Measurements from ENCODE around the gene NKIRAS2. TPM values are rescaled to one million over a fixed set of nuclear protein-coding genes. Genes with fewer than 3 reads are reported as not detected.

NKIRAS2 gene
- total RNA-seq, 1 experiment from 2014 or later, result 48.6 TPM

DNA sequence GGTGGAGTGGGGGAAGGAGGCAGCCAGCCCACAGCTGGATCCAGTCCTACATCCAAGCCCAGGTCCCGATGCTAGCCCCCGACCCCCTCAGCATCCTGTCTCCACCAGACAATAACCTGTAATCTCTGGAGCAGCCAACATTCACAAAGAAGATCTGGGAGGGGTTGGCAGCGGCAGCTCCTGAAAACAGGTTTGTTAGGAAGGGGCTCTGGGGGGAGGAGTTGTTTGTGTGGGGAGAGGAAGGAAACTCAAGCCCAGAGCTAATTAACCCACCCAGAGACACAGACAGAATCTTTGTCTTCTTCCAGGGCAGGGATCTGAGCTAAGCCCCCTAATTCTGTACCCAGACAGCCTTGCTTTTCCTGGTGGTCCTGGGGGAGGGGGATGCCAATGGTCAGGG is 35.1 kb downstream of the NKIRAS2 start:
- DNase-seq (ENCODE audit: low spot score), result no peak

DNA sequence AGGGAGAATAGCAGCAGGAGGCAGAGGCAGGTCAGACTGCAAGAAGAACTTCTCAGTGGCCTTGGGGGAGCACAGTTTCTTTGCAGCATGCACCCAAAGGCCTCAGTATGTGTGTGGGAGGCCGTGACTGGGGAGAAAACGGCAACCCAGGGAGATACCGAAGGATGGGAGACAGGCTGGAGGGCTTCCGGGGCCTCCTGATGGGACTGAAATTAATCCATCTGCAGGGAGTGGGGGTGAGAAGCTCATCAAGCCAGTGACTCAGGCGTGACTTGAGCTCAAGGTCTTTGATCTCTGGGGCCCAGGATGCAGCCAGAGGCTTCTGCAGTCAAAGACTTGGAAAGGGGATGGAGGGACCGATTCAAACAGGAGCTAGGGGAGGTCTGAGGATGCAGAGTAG is 35.6 kb downstream of the NKIRAS2 start:
- DNase-seq (ENCODE audit: low spot score), result peak; percentile 46

- DNase-seq (ENCODE audit: low spot score), result no peak
Measured at GRCh38 chr17:42056635-42057034, 36.7 kb downstream of the NKIRAS2 start.

DNA sequence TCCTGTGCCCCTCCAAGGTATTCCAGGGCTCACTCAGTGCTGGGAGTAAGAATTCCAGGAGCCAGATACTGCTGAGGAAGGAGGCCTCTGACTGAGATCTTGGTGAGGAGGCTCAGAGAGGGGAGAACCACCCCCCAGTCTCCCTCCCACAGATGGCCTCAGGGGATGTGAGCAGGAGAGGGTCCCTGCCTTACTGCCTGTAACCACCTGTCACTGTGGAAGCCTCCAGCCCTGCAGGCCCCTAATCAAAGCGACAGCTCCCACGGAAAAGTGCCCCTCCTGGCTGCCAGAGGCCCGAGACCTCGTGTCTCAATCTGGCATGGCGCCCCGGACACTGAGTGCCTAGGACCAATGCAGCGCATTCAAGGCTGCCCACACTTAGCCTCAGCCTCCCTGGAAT is 38.2 kb downstream of the NKIRAS2 start:
- DNase-seq (ENCODE audit: low spot score), result no peak

GRCh38 chr17:42059815-42060214 is 39.9 kb downstream of the NKIRAS2 start:
- no peak for DNase-seq (ENCODE audit: low spot score)

DNA sequence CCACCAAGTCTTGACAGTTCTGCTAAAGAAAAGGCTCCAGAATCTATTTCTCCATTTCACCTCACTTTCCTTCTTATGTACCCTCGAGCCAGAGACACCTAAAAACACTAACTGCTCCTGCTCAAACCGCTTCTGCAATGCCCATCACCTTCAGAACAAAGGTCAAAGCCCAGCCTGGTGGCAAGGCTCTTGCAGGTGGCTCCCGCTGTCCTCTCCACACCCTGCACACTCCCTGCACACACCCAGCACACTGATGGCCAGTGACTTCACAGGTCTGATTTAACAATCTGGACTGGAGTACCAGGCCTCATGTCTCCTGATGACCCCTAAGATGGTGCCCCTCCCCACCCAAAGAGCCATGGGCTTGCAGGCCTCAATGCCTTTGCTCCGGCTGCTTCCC is 40.3 kb downstream of the NKIRAS2 start:
- DNase-seq (ENCODE audit: low spot score), result no peak

- DNase-seq (ENCODE audit: low spot score), result no peak
Measured at GRCh38 chr17:42061646-42062487, 42.0 kb downstream of the NKIRAS2 start.

- DNase-seq (ENCODE audit: low spot score), result no peak
Measured at GRCh38 chr17:42062681-42063080, 42.8 kb downstream of the NKIRAS2 start.

DNA sequence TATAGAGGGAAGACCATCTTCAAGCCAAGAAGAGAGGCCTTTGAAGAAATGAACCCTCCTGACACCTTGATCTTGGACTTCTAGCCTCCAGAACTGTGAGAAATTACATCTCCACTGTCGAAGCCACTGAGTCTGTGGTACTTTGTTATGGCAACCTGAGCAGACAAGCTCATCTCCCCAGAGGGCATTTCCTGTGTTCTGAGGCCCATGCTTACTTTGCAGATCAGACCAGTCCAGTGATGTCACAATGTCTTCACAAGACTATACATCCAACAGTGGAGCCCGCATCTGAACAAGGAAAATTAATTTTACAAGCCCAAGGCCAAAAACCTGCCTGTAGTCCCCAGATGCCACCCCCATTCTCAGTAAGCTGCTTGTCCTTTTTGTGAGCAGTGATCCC is 45.3 kb downstream of the NKIRAS2 start:
- DNase-seq (ENCODE audit: low spot score), result no peak

- peak; percentile 51 for DNase-seq (ENCODE audit: low spot score)
Measured at GRCh38 chr17:42067371-42068091, 47.6 kb downstream of the NKIRAS2 start.

GRCh38 chr17:42068979-42069378 is 49.1 kb downstream of the NKIRAS2 start:
- DNase-seq (ENCODE audit: low spot score), result no peak

GRCh38 chr17:42071810-42072209 is 51.9 kb downstream of the NKIRAS2 start:
- no peak for DNase-seq (ENCODE audit: low spot score)

GRCh38 chr17:42072323-42073187 is 52.7 kb downstream of the NKIRAS2 start:
- DNase-seq (ENCODE audit: low spot score), result no peak

Other genes starting within 250 kb of the NKIRAS2 start
- gene JUP, start 233.4 kb upstream of the NKIRAS2 start, total RNA-seq (2014; rRNA removed; shearing (Covaris generic)), result 64.6 and 78.6 TPM in 2 replicates
- 66.5 and 71.6 TPM in 2 replicates for gene P3H4, start 208.1 kb upstream of the NKIRAS2 start, total RNA-seq (2014; rRNA removed; shearing (Covaris generic))
- gene FKBP10, start 207.1 kb upstream of the NKIRAS2 start, total RNA-seq (2014; rRNA removed; shearing (Covaris generic)), result 131 and 139 TPM in 2 replicates
- 101 TPM in 2 replicates for gene NT5C3B, start 183.9 kb upstream of the NKIRAS2 start, total RNA-seq (2014; rRNA removed; shearing (Covaris generic))
- not detected in 2 replicates for gene KLHL10, start 182.3 kb upstream of the NKIRAS2 start, total RNA-seq (2014; rRNA removed; shearing (Covaris generic))
- gene KLHL11, start 154.7 kb upstream of the NKIRAS2 start, total RNA-seq (2014; rRNA removed; shearing (Covaris generic)), result 31.5 and 34.8 TPM in 2 replicates
- gene ACLY, start 101.1 kb upstream of the NKIRAS2 start, total RNA-seq (2014; rRNA removed; shearing (Covaris generic)), result 212 and 231 TPM in 2 replicates
- 1.8 and 2.2 TPM in 2 replicates for gene ODAD4, start 89.5 kb upstream of the NKIRAS2 start, total RNA-seq (2014; rRNA removed; shearing (Covaris generic))
- gene CNP, start 53.3 kb upstream of the NKIRAS2 start, total RNA-seq (2014; rRNA removed; shearing (Covaris generic)), result 110 and 127 TPM in 2 replicates
- 118 and 132 TPM in 2 replicates for gene DNAJC7, start 2.7 kb upstream of the NKIRAS2 start, total RNA-seq (2014; rRNA removed; shearing (Covaris generic))
- not detected in 2 replicates for gene C17orf113, start 30.5 kb downstream of the NKIRAS2 start, total RNA-seq (2014; rRNA removed; shearing (Covaris generic))
- gene ZNF385C, start 78.4 kb downstream of the NKIRAS2 start, total RNA-seq (2014; rRNA removed; shearing (Covaris generic)), result not detected in 2 replicates
- gene DHX58, start 92.6 kb downstream of the NKIRAS2 start, total RNA-seq (2014; rRNA removed; shearing (Covaris generic)), result 7.8 and 10.0 TPM in 2 replicates
- 19.9 and 22.3 TPM in 2 replicates for gene KAT2A, start 101.3 kb downstream of the NKIRAS2 start, total RNA-seq (2014; rRNA removed; shearing (Covaris generic))
- not detected in 2 replicates for gene HSPB9, start 102.7 kb downstream of the NKIRAS2 start, total RNA-seq (2014; rRNA removed; shearing (Covaris generic))
- 96.9 and 131 TPM in 2 replicates for gene RAB5C, start 134.9 kb downstream of the NKIRAS2 start, total RNA-seq (2014; rRNA removed; shearing (Covaris generic))
- 0.02 TPM in 1 of 2 replicates, not detected in the other for gene KCNH4, start 161.1 kb downstream of the NKIRAS2 start, total RNA-seq (2014; rRNA removed; shearing (Covaris generic))
- gene HCRT, start 165.4 kb downstream of the NKIRAS2 start, total RNA-seq (2014; rRNA removed; shearing (Covaris generic)), result not detected in 2 replicates
- gene GHDC, start 174.4 kb downstream of the NKIRAS2 start, total RNA-seq (2014; rRNA removed; shearing (Covaris generic)), result 27.0 and 31.5 TPM in 2 replicates